ENCODE data around the gene TTLL10.
A peak's percentile ranks its signal among the peaks of the same experiment; 100 is the strongest.

The TTLL10 gene

DNA sequence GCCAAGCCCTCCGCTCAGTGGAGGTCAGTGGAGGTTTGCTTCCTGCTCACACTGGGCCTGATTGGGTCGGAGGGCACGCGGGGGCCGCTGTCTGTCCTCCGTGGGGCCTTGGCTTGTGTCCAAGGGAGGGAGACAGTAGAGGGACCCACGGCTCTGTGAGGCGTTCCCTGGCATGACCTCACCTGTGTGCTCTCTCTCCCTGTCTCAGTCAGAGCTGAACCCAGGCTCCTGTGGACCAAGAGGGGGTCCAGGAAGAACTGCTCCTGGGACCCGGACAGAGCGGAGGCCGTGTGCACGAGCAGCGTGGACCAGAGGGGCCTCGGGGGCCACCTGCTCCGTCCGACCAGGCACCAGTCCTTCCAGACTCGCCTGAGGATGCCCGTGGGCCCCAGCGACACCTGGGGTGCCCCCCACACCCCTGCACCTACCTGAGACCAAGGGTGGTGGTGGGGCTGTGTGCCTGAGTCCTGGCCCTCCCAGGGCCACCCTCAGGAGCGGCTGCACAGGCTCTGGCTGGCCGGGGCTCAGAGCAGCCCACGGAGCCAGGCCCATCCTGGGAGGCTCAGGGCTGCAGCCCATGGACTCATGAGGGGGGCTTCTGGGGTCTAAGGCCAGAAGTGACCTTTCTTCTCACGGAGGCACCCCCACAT, 13.3 kb upstream of the TTLL10 start:
- no peak for DNase-seq

DNA sequence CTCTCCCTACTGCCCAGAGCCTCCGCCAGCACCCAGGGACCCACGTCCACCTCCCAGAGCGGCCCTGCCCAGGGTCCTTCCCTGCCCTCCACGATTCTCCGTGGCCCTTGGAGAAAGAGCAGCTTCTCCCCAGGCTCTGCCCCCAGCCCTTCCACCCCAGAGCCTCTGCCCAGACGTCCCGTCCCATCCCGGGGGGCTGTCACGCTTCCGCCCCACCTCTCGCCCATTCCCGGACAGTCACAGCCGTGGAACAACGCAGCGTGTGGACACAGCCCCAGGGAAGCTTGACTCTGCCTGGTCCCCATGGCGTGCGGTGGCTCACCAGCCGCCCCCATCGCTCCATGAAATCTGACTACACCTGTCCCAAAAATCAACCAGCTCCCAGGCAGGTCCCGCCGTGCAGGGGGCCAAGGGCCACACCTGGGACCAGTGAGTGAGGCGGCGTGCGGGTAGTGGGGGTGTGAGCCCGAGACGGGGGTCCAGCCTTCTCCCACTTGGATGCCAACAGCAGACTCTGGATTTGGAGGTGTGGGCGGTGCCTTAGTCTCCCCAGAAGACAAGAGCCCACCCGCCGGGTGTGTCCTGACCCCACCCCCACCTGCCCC, 12.5 kb upstream of the TTLL10 start:
- DNase-seq: no peak

DNA sequence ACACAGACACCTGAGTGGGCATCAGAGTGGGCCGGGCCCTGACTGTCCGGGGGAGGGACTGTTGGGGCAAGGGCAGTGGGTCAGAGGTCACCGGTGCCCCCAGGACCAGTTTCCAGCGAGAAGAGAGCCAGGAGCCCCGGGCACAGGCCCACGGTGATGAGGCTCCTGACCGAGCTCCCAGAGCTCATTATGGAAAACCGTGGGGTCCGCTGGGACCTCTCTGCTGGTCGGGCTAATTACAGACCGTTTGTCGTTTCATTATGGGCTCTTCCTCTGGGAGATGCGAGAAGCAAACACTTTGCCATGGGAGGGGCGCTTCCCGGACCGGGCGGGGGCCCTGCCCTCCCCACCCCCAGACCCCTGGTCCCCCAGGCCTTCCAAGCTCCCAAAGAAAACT, 12.0 kb upstream of the TTLL10 start:
- DNase-seq: peak; percentile 84

DNA sequence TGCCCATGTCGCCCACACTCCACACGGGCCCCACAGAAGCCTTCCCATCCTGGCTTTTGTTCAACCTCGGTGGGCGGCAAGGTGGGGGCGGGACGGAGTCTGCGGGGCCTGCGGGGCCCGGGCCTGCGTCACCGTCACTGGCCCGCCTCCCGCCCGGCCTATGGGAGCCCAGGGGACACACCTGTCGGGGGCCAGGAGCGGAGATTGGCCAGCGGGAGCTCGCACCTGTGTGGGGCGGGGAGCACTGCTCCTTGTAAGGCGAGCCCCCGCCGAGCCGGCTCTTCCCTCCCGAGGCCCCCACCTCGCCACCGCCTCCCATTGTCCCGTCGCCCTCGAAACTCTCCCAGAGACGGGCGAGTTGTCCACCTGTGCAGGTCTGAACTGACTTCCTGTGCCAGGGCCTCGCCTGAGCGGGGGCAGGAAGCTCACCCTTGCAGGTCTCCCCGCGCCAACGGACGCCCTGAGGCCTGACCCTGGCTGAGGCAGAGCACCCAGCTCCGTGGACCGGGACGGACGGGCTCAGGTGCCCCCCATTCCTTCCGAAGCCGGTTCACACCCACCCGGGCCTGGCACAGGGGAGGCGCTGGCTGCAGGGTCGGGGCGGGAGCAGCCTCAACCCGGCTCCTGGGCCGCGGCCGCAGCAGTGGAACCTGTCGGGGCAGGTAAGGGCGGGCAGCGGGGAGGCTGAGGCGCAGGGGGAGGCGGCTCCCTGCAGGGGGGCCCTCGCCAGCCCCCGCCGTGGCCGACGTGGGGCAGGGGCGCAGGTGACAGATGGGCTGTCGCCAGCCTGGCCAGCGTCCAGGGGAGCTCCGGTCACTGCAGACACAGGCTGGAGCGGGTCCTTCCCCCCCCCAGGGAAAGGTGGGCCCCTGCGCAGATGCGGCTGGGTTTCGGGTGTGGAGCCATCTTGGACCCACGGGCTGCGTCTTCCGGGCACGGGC, 10.8 kb upstream of the TTLL10 start:
- DNase-seq: peak; percentile 93

DNA sequence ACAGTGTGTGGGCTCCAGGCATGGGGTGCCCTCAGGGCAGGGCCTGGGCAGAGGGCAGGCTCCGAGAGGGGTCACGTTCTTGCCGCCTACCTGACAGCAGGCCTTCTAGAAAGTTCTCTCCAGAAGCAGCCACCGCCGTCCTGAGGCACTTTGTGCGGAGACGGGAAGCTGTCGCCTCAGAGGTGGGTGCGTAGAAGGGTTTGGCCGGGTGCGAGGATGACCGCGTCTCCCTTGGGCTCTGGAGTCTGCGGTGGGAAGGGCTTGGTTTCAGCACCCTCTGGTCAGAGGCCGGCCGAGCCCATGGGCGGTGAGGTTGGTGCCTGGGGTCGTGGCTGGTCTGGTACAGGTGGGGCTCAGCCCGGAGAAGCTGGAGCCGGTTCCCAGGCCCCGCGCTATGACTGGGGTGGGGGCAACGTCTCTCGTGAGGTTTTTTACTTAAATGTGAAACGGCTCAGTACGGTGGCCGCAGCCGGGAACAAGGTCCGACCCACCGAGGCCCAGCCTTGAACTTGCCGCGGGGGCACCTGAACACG, 10.1 kb upstream of the TTLL10 start:
- DNase-seq: no peak

DNA sequence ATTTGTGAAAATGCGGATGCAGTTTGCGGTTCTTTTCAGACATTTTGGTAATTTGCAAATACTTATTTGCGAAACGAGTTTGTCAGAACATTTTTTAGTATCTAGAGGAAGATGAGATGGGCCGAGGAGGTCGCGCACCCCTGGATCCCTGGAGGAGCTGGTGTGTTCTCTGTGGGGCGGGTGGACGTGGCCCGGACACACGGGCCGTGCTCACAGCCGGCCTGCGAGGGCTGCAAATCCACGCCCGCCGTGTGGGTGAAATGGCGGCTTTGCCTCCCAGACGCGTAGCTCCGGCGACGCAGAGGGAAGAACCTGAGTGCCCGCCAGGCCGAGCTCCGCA, 9.3 kb upstream of the TTLL10 start:
- DNase-seq: no peak

DNA sequence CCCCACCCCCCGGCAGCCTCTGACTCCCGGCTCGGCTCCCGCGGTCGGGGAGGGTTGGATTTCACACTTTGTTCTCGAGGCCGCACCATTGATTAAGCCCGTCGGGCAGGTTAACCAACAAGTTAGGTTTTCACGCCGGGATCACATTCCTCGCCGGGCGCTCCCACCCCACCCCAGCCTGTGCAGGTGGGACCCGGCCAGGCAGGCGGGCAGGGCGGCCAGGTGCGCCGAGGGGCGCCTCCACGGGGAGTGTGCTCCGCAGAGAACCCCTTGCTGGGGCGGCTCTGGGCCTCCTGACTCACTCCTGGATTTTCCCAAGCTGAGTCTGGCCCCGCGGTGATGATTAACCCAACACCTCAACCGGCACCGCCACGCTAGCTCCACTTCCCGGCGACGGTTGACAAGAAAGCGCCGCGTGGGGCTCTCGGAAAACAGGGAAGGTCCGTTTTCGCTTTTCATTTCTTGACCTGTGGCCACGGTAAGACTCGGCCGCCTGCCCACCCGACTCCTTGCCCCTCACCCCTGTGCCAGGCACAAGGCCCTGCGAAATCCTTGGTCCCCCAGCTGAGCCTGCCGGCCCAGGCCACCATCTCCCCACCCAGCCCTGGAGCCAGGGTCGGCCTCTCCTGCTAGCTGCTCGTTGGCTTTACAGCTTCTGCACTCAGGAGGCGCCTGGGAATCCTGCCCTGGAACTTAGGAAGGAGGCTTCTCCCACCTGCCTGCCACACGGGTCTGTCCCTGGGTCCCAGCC, 8.8 kb upstream of the TTLL10 start:
- no peak for DNase-seq

DNA sequence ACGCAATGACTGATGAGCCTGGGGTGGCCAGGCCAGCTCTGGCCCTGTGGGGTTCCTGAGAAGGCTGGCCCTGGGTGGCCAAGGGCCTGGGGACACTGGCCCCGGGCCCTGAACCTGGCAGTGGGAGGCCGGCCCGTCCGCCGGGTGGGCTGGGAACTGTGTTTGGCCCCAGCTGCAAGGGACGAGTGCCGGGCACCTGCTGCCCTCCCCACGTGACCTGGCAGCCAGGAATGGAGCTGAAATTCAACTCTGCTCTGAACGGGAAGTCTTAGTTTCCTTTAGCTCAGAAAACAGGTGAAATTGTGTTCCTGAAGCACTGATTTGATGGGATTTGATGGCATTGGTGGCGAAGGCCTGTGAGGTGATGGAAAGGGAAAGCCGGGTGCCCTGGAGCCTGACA, 8.2 kb upstream of the TTLL10 start:
- no peak for DNase-seq

DNA sequence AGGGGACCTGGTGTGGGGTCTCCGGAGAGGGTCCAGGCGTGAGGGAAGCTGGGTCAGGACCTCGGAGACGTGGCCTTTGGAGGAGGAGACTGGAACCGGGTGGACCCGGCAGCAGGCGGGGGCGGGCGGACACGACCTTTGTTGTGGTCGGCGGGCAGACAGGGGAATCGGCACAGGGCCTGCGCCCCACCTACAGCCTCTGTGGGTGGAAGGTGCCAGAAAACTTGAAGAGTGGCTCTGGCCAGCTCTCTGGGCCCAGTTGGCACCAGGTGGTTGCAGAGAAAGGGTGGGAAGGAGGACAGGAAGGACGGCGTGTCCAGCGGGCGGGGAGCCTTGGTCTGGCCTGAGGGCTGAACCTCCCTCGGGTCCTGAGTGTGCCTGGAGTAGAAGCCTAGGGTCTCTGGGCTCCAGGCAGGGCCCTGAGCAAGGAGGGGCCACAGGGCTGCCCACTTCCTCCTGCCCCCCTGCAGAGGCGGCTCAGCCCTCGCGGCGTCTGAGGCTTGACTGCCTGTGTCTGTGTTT, 7.7 kb upstream of the TTLL10 start:
- DNase-seq: no peak

DNA sequence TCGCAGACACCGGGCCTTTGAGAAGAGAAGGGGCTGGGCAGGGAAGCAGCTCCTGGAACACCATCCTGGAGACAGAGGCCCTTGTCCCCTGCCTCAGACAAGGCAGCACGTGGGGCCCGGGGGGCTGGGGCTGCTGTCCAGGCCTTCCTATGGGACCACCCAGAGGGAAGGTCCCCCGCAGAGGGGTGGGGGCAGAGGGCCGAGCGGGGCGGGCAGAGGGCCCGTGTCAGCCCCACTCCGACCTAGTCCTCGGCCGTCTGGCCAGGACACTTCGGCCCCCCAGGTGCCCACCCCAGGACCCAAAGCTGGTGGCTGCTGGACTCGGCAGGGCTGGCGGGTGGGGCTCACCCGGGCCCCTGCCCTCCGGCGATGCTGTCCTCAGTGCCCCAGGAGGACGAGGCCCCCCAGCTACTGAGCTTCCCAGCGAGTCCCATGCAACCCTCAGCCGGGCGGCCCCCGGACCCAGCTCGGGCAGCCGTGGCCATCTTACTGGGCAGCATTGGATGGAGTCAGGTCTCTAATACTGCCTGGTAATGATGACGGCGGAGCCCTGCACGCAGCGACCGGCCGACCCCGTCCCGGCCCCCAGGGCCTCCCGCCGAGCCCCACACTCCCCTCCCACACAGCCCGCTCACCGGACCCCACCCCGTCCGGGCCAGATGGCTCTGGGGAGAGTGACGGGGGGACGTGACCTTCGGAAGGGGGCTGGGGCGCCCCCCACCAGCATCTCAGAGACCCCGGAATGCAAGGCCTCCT, 6.9 kb upstream of the TTLL10 start:
- DNase-seq: no peak

DNA sequence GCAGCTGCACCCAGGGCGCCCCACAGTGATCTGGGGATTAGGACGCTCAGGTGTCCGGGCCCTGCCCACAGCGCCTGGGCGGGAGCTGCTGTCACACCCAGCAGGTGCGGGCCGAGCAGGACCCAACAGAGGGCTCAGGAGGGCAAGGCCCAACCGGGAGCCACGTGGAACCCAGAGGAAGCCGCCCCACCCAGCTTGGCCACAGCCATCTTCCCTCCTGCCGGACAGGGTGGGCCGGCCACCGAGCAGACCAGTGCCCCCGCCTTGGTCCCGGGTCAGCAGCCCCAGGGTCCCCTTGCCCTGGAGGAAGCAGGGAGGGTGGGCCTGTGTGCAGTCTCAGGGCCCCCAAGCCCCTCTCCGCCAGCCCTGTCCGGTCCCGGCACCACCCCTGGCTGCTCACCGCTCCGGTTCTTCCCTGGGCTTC, 6.3 kb upstream of the TTLL10 start:
- no peak for DNase-seq

DNA sequence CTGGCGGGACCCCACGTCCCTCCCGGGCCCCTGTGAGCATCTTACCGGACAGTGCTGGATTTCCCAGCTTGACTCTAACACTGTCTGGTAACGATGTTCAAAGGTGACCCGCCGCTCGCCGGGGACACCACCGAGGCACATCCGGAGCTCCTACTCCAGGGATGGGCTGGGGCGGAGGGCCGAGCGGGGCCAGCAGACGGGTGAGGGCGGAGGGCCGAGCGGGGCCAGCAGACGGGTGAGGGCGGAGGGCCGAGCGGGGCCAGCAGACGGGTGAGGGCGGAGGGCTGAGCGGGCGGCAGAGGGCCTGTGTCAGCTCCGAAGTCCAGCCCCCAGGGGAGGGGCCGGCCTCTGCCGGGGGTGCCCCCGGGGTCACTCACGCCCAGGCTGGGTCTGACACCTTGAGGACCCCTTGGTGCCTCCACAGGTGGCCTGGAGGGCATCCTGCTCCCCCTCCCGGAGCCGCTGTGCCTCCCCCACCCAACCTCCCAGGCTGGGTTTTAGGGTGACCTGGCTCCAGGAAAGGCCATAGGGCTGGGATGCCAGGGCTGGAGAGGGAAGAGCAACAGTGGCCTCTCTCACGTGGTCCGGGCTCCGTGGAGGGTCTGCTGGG, 5.7 kb upstream of the TTLL10 start:
- no peak for DNase-seq

DNA sequence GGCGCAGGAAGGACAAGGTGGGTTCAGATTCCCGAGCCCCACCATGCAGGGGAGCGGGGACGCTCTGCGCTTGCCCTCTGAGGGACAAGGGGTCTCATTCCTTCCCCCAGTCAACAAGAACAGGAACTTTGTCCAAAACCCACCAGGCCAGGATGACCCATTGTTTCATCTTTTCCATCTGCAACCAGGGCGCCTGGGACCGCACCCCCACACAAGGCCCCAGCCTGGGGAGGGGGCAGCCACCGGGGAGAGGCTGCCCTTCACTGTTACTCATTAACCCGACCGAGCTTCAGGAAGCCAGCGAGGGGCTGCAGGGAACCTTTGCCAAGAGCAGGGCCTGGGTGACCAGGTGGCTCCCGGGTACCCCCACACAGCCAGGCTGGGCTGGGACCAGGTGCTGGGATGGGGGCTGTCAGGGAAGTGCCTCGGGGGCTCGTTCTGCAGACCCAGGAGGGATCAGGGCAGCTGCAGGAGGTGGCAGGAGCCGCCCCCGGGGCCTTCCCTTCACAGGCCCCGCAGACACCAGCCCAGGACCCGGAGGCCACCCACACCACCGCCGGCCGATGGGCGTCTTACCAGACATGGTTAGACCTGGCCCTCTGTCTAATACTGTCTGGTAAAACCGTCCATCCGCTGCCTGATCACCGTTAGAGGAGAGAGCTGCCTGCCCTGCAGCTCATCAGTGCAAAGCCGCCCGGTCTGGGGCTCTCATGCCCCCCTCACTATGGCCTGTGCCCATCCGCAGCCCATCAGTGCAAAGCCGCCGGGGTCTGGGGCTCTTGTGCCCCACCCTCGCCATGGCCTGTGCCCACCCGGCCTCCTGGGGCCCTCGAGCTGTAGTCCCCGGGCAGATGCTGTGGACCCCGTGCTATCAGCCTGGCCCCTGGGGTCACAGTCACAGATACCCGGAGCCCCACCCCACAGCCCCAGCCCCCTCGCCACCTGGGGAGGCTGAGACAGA, 4.9 kb upstream of the TTLL10 start:
- DNase-seq: no peak

DNA sequence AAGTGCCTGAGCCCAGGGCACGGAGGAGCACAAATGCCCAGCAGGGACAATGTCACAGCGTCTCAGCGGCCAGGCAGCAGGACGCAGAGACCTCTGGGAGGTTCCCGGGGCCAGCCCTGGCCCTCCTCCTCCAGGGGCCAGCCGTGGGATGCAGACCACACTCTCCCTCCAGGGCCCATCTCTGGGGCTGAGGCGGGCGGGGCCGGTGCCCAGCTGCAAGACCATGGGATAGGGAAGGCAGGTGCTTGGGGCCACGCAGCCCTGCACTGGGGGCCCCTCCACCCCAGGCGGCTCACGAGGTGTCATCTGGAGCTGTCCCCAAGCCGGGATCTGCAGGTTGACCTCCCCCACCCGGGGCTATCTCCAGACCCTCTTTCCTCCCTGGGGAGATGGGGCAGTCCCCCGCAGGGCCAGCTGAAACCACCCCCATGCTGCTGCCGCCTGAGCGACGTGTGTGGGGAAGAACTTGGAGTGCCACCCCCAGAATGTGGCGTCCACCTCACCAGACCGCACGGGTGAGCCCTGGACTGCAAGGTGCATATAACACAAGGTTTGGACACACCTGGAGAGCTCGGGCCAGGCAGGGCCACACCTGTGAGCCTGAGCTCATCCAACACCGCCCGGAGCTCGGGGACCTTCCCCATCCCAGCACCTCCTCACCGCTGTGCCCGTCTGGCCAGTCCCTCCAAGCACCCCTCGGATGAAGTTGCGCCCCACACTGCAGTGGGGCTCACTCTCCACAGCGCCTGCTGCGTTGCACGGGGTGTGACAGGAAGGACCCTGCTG, 4.1 kb upstream of the TTLL10 start:
- no peak for DNase-seq

DNA sequence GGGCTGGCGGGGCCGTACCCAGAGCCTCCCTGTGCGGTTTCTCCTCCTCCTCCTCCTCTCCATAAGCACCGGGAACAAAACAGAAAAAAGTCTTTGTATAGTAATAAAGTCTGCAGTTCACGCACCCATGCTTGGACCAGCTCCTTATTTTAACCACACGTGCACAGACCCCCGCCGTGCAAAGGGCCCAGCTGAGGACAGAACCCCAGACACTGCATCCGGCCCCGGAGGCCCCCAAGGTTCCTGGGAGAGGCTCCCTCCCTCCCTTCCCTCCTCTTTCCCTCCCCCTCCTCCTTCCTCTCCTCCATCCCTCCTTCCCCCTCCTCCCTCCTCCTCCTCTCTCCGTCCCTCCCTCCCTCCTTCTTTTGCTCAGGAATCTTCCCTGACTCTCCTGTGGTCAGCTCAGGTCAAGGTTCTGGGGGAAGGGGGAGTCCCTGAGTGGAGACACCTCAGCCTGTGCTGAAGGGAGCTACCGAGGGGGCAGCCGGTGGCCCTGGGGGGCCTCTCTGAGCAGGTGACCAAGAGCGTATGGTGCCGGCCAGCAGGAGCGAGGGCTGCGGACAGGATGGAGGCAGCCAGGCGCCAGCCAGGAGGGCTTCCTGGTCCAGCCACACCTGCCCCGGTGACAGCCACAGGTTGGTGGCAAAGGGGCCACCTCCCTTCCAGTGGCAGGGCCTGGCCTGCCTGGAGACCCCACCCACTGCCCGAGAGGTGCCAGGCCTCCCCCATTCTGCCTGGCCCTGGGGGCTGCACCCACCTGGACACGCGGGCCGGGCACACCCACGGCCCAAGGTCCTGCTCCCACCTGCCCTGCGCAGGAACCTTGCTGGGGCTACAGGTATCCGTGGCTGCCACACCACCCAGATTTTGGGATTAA, 3.2 kb upstream of the TTLL10 start:
- DNase-seq: no peak

DNA sequence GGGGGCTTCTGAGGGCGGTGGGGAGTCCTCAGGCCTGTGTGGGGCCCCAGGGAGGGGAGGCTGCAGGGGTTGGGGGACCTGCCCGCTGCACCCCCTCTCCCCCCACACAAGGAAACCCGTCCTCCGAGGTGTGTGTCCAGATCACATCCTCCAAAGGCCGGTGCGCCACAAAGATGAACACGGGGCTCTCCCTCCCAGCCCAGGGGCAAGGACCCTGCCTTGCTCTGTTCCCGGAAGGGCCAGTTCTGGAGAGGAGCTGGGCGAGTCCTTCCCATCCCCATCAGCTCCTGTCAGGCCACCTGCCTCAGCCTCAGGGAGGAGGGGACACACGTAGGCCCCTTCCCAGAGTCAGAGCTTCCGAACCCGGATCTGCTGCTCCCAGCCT, 2.5 kb upstream of the TTLL10 start:
- DNase-seq: no peak

DNA sequence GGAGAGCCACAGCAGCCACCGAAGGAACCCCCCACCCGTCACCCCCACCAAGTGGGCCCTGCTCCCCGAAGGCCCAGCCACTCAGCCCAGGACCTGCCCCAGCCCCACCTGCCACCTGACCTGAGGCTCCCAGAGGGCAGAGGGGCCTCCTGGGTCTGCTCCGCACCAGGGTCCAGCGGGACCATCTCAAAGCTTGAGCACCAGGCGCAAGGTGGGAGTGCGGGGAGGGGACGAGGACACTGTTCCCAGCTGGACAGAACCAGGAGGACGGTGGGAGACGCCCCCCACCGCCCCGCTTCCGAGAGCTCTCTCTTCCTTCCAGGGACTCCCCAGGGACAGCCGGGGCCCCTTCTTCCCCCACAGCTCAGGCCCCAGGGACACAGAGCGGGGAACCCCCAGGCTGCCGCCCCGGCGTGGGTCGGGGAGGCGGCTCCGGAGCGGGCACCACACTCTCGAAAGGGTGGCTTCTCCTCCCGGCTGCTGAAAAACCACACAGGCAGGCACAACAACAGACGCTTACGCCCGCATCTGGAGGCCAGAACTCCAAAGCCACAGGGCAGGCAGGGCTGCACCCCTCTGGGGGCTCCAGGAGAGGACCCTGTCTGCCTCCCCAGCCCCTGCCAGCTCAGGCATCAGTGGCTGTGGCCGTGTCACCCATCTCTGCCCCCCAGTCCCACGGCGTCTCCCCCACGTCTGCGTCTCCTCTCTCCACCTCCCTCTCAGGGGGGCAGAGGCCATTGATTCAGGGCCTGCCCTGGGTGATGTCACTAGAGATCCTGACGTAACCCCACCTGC, 1.9 kb upstream of the TTLL10 start:
- DNase-seq: no peak

Data from NCI-H1436 (cell line).